Stimulated activated CD4-positive, alpha-beta T cell treated with anti-CD3 and anti-CD28 coated beads, Interleukin-1b, Interleukin-23, amount 100 ng/mL, for 48 hours (primary cell): Measurements from ENCODE around the gene MLH3.
"Not testable (repeated sequence)": the region's sequence is repeated elsewhere in the genome, so short reads cannot be mapped to it uniquely, and the experiment has no call there.

ENCODE experiments used
- DNase-seq: peaks from one replicate; pipeline ENCODE4 v3.0.0-alpha.2; 2020

The MLH3 gene

GRCh38 chr14:75050852-75051555 is at the start of gene MLH3:
MLH3 (minus strand) TSS chr14:75051467; CDS start chr14:75049655, 1,812 bp downstream.
- DNase-seq: peak; percentile 77

GRCh38 chr14:75098682-75099081 is 47.4 kb upstream of the MLH3 start:
- no peak for DNase-seq

- DNase-seq: no peak
Observed at GRCh38 chr14:75098212-75098611, 46.9 kb upstream of the MLH3 start.

GRCh38 chr14:75096959-75097358 is 45.7 kb upstream of the MLH3 start:
- no peak for DNase-seq

- DNase-seq: no peak
Observed at GRCh38 chr14:75095690-75096089, 44.4 kb upstream of the MLH3 start.

GRCh38 chr14:75094896-75095295 is 43.6 kb upstream of the MLH3 start:
- DNase-seq: no peak

GRCh38 chr14:75092698-75093097 is 41.4 kb upstream of the MLH3 start:
- no peak for DNase-seq

GRCh38 chr14:75091251-75091650 is 40.0 kb upstream of the MLH3 start:
- DNase-seq: no peak

- no peak for DNase-seq
Observed at GRCh38 chr14:75090353-75090752, 39.1 kb upstream of the MLH3 start.

- peak; percentile 12 for DNase-seq
Observed at GRCh38 chr14:75088566-75089373, 37.5 kb upstream of the MLH3 start.

GRCh38 chr14:75088153-75088552 is 36.9 kb upstream of the MLH3 start:
- no peak for DNase-seq

GRCh38 chr14:75084513-75084912 is 33.2 kb upstream of the MLH3 start:
- DNase-seq: no peak

GRCh38 chr14:75083271-75083670 is 32.0 kb upstream of the MLH3 start:
- DNase-seq: no peak

GRCh38 chr14:75081660-75082229 is 30.5 kb upstream of the MLH3 start:
- DNase-seq: no peak

GRCh38 chr14:75079521-75079920 is 28.3 kb upstream of the MLH3 start:
- no peak for DNase-seq

- no peak for DNase-seq
Observed at GRCh38 chr14:75077794-75078193, 26.5 kb upstream of the MLH3 start.

- no peak for DNase-seq
Observed at GRCh38 chr14:75070383-75070782, 19.1 kb upstream of the MLH3 start.

GRCh38 chr14:75069811-75070145 is 18.5 kb upstream of the MLH3 start:
- no peak for DNase-seq

GRCh38 chr14:75069121-75069810 is 18.0 kb upstream of the MLH3 start, which contains the start of gene ZC2HC1C:
ZC2HC1C (plus strand) TSS chr14:75069641; CDS start chr14:75070574, 933 bp downstream.
- DNase-seq: peak; percentile 65

GRCh38 chr14:75068294-75069120 is 17.2 kb upstream of the MLH3 start:
- DNase-seq: no peak

- DNase-seq: not testable (repeated sequence)
Observed at GRCh38 chr14:75067765-75068164, 16.5 kb upstream of the MLH3 start.

- DNase-seq: no peak
Observed at GRCh38 chr14:75067212-75067611, 15.9 kb upstream of the MLH3 start.
